NK-92 (cell line): ENCODE results near the gene DDR2.
"Not testable (repeated sequence)": the region's sequence is repeated elsewhere in the genome, so short reads cannot be mapped to it uniquely, and the experiment has no call there.

Source experiments
- DNase-seq: peaks from one replicate; lab custom pipeline; 2025; ENCODE audit not compliant: unreplicated experiment; lab: John Stamatoyannopoulos, UW

DDR2 gene

GRCh38 chr1:162753998-162754585 is 121.8 kb downstream of the DDR2 start:
- no peak for DNase-seq

- DNase-seq = no peak
Observed at GRCh38 chr1:162755306-162755705, 123.0 kb downstream of the DDR2 start.

GRCh38 chr1:162756523-162756922 is 124.3 kb downstream of the DDR2 start:
- no peak for DNase-seq

- no peak for DNase-seq
Observed at GRCh38 chr1:162757476-162757875, 125.2 kb downstream of the DDR2 start.

GRCh38 chr1:162765788-162766187 is 133.5 kb downstream of the DDR2 start:
- no peak for DNase-seq

GRCh38 chr1:162772571-162773154 is 140.4 kb downstream of the DDR2 start:
- DNase-seq = no peak

- DNase-seq = no peak
Observed at GRCh38 chr1:162774007-162774406, 141.7 kb downstream of the DDR2 start.

GRCh38 chr1:162779043-162779442 is 146.8 kb downstream of the DDR2 start:
- no peak for DNase-seq

GRCh38 chr1:162782671-162783070 is 150.4 kb downstream of the DDR2 start:
- no peak for DNase-seq

- not testable (repeated sequence) for DNase-seq
Observed at GRCh38 chr1:162784926-162785325, 152.7 kb downstream of the DDR2 start.

- DNase-seq = not testable (repeated sequence)
Observed at GRCh38 chr1:162788783-162789182, 156.5 kb downstream of the DDR2 start.

GRCh38 chr1:162790303-162790984 is 158.2 kb downstream of the DDR2 start, which contains the start of gene HSD17B7:
TSS of gene HSD17B7 (plus strand) at chr1:162790702. CDS start at chr1:162790801, 99 bp downstream.
- not testable (repeated sequence) for DNase-seq

GRCh38 chr1:162790985-162791357 is 158.7 kb downstream of the DDR2 start:
- DNase-seq = not testable (repeated sequence)

GRCh38 chr1:162794284-162794683 is 162.0 kb downstream of the DDR2 start:
- not testable (repeated sequence) for DNase-seq

GRCh38 chr1:162796617-162797279 is 164.5 kb downstream of the DDR2 start:
- not testable (repeated sequence) for DNase-seq

GRCh38 chr1:162799995-162800830 is 167.9 kb downstream of the DDR2 start:
- DNase-seq = not testable (repeated sequence)

- not testable (repeated sequence) for DNase-seq
Observed at GRCh38 chr1:162807503-162807902, 175.2 kb downstream of the DDR2 start.

- DNase-seq = not testable (repeated sequence)
Observed at GRCh38 chr1:162812357-162812756, 180.1 kb downstream of the DDR2 start.

GRCh38 chr1:162818136-162818535 is 185.9 kb downstream of the DDR2 start:
- DNase-seq = not testable (repeated sequence)

- DNase-seq = not testable (repeated sequence)
Observed at GRCh38 chr1:162818666-162819065, 186.4 kb downstream of the DDR2 start.
